NCI-H460 (cell line): ENCODE results near the gene MFRP. TPM values are rescaled to one million over a fixed set of nuclear protein-coding genes. Genes with fewer than 3 reads are reported as not detected.
"Not testable (repeated sequence)": the region's sequence is repeated elsewhere in the genome, so short reads cannot be mapped to it uniquely, and the experiment has no call there.

Experiments
- DNase-seq: peaks from one replicate; pipeline ENCODE4 v3.0.0-alpha.2; 2016; ENCODE audit warnings: low read depth; ENCODE audit errors: extremely low read depth
- polyA plus RNA-seq: library from polyadenylated mRNA; depleted of rRNA; stranded (reverse); fragments of >200 nt; gene quantifications from 2 replicates; pipeline ENCODE4 v1.2.3, GENCODE V29; 2014; cell fraction: nucleus; rRNA removed
- total RNA-seq: library from RNA; depleted of rRNA; stranded (reverse); fragments of >200 nt; shearing (Covaris generic); gene quantifications from 2 replicates; pipeline ENCODE4 v1.2.3, GENCODE V29; 2014; rRNA removed

The MFRP gene
- not detected in 2 replicates for total RNA-seq
- polyA plus RNA-seq = not detected in 2 replicates

DNA sequence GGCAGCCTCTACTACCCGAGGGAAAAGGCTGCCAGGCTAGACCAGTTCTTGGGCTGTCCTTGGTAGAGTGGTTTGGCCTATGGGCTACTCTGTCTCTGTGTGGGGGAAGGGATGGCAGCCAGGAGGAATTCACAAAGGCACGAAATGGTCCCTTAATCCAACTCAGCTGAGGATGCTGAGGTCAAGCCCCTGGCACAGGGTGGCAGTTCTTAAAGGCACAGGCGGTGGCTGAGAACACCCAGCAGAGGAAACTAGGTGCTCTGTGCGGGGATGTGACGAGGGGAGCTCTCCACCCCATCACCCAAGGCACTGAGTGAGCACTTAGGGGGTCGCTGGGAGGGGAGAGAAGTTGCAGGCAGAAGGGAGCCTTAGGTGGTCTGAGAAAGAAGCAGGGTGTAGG, at the start of gene MFRP:
TSS of gene MFRP (minus strand) at position 101 of the 400 bp plus-strand sequence. CDS start 192 bp downstream, outside the sequence.
- DNase-seq = no peak

DNA sequence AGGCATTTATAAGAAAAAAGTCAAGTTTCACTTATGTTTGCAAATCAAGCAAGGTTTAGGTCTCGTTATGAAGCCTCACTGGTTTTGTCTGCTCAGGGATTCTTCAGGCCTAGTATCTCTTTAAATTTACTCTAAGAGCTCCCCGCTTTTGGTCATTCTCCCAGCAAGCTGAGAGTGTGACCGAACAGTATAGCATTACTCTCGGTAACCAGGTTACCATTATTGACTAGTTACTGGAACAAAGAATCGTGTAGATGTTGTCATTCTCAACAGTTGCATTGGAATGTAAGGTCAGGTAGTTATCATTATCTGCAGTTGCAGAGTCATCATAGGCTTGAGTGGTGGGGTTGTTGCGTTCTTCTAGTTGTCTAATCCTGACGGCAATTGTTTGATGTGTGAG, 44.8 kb upstream of the MFRP start:
- DNase-seq = no peak

- DNase-seq = no peak
These were observed 43.2 kb upstream of the MFRP start for GRCh38 chr11:119389611-119390254.

DNA sequence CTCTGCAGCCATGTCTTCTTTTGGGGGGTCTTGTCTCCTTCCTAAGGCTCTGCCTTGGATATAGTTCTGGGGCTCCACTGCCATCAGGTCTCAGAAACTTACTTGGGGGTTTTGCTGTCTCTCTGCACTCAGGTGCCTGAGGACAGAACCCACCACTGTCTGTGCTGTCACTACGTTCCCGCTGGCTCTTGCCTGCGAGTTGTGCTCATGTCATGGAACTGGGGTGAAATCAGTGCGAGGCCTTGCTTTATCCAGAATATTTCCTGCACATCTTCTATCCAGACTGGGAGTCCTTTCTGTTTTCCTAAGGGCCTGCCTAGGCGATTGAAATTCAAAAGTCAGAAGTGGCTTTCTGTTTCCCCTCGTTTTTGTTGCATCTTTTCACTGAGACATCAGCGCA, 41.6 kb upstream of the MFRP start:
- DNase-seq = no peak

GRCh38 chr11:119384332-119384731, 37.8 kb upstream of the MFRP start:
- no peak for DNase-seq

DNA sequence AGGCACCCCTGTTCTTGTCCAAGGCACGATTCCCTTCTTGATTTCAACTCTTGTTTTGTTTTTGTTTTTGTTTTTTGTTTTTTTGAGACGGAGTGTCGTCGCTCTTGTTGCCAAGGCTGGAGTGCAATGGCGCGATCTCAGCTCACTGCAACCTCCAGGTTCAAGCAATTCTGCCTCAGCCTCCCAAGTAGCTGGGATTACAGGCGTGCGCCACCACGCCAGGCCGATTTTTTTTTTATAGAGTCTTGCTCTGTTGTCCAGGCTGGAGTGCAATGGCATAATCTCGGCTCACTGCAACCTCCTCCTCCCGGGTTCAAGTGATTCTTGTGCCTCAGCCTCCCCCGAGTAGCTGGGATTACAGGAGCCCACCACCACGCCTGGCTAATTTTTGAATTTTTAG, 36.0 kb upstream of the MFRP start:
- not testable (repeated sequence) for DNase-seq

- no peak for DNase-seq
These were observed 35.6 kb upstream of the MFRP start for GRCh38 chr11:119382101-119382500.

GRCh38 chr11:119381181-119381988, 34.9 kb upstream of the MFRP start, which contains the start of gene USP2:
USP2 (minus strand) TSS chr11:119381690; CDS start chr11:119373480, 8,210 bp downstream.
- peak; percentile 90 for DNase-seq

DNA sequence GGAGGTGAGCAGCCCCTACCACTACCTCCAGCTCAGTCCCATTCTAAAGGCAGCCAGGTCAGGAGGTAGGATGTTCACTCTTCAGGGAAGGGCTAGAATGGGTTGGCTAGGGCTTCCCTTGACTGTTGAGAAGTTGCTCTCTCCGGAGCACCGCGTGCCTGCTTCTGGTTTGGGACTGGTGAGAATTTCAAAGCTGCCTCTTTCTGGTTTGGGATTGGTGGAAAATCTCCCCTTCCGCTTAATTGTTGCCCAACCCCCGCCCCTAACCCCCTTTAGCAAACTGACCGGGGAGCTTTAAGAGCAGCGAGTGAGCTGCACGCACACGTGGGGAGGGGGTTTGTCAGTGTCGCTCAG, 34.3 kb upstream of the MFRP start:
- DNase-seq = no peak

DNA sequence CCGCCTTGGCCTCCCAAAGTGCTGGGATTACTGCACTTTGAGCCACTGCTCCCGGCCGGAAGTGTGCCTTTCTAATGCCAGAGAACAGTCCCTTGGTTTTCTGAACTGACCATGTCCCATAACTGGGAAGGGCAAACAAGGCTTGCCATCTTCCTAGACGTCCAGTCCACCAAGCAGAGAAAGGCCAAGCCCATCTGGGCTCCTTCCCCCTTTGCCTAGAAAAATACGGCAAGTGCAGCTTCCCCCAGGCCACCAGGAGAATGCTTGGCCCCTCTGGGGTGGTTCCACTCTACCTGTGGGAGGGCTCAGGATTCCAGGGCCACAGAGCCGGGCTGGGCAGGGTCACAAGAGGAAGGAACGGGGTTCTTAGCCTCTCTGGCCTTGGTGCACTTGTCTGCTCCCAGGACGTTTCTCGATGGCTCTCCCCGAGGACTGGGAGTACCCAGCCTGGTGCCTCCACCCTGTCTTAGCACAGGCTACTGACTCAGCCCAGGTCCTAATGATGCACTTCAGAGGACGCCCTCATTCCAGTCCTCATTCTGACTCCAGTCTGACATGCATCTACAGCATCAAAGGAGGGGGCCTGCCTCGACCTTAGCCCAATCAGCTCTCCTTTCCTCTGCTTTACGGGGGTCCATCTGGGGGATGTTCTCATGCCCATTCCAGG, 33.8 kb upstream of the MFRP start:
- no peak for DNase-seq

GRCh38 chr11:119378851-119379465, 32.5 kb upstream of the MFRP start:
- DNase-seq = no peak

DNA sequence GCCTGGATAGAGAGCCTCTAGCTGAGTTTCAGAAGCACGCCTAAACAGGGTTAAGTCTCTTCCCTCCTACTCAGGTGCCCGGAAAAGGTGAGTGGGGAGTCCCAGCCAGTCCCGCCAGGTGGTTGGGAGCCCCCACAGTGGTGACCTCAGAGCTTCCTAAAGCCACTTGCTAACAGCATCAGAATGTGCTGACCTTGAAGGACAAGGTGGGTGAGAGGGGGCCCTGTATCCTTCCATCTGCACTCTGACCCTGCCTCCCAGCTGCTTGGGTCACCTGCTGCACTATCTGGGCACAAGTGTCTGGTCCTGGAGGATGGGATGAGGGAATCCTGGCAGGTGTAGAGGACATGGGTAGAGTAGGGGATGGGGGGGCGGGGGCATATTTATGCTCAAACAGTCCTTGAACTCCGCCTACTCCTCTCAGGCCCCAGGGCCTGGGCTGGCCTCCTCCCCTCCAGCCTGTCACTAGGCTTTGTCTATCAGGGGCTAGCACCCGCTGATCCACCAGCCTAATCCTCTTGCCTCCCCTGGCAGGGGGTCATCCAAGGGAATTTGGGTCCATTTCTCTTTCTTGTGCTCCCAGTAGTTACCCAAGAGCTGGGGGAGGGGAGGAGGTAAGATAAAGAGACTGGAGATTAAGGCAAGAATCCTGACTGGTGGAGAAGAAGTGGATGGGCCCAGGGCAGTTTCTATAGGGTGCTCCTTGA, 31.6 kb upstream of the MFRP start:
- DNase-seq = no peak

DNA sequence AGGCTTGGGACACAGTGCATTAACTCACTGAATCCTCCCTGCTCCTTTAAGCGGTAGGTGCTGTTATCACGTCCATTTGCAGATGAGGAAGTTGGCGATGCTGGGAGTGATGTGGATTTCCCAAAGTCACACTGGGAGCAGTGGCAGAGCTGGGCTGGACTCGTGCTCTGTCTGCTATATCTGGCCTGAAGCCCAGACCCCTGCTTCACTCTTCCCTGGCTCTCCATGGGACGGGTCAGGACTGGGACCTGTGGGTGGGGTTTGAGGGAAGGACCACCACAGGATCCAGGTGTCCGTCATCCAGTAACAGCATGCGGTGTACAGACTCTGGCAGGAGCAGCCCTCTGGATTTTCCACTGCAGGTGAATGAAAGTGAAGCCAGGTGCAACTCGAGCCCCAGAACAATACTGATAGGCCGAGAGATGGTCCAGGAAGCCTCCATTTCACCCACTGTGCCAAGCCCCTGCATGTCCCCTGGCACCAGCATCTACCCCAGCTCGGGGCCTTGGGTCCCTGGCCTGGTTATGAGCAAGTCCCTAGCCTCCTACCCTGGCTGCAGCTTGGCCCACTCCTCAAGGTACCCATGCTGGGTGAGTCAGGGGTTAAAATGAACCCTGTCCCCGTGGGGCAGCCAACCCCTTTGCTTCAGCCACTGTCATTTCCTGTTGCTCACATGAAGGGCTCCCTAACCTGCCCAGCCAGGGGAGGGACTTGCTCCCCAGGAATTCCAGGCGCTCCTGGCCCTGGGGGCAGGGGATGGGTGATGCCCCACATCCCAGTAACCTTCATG, 30.8 kb upstream of the MFRP start:
- DNase-seq = no peak

- no peak for DNase-seq
These were observed 29.8 kb upstream of the MFRP start for GRCh38 chr11:119376197-119376847.

GRCh38 chr11:119375337-119376196, 29.1 kb upstream of the MFRP start:
- DNase-seq = no peak

GRCh38 chr11:119374632-119375336, 28.3 kb upstream of the MFRP start:
- no peak for DNase-seq

GRCh38 chr11:119373921-119374631, 27.6 kb upstream of the MFRP start:
- peak; percentile 62 for DNase-seq
